C4-2B (cell line): ENCODE measurements around the gene NELFA.

Experiments
- H3K27ac ChIP-seq: fragments of 450-650 bp; 2 replicates; pipeline ENCODE4 v1.5.1; 2017
- CTCF ChIP-seq: fragments of 450-650 bp; conservative IDR thresholded peaks from 2 replicates; pipeline ENCODE4 v1.5.1; 2017; ENCODE audit warnings: mild to moderate bottlenecking
- ZFX ChIP-seq: fragments of 450-650 bp; IDR thresholded peaks from 2 replicates; pipeline ENCODE4 v1.6.1; 2017

NELFA gene

GRCh38 chr4:1970926-1971325, 37.8 kb downstream of the NELFA start:
- H3K27ac ChIP-seq, result no peak overlapping the region
- TF ChIP-seq ZFX (no peak), CTCF (no peak)

- TF ChIP-seq ZFX, result no peak
- TF ChIP-seq CTCF, result no peak
- no peak overlapping the region for H3K27ac ChIP-seq
These were observed 38.6 kb downstream of the NELFA start for GRCh38 chr4:1969928-1970723.

GRCh38 chr4:1968686-1969295, 40.0 kb downstream of the NELFA start:
- no peak for TF ChIP-seq CTCF
- no peak for TF ChIP-seq ZFX
- no peak overlapping the region for H3K27ac ChIP-seq

GRCh38 chr4:1967512-1968149, 41.1 kb downstream of the NELFA start:
- no peak for TF ChIP-seq CTCF
- no peak for TF ChIP-seq ZFX
- H3K27ac ChIP-seq, result no peak overlapping the region

- TF ChIP-seq ZFX, result no peak
- TF ChIP-seq CTCF, result no peak
- H3K27ac ChIP-seq, result no peak overlapping the region
These were observed 43.8 kb downstream of the NELFA start for GRCh38 chr4:1964971-1965370.

- TF ChIP-seq ZFX (no peak), CTCF (no peak)
- no peak overlapping the region for H3K27ac ChIP-seq
These were observed 44.3 kb downstream of the NELFA start for GRCh38 chr4:1964443-1964842.

- TF ChIP-seq ZFX (no peak), CTCF (no peak)
- no peak overlapping the region for H3K27ac ChIP-seq
These were observed 45.8 kb downstream of the NELFA start for GRCh38 chr4:1962980-1963379.
